HG03469 (cell line): ENCODE measurements around the gene GOLGA1.
"Not testable (repeated sequence)": the region's sequence is repeated elsewhere in the genome, so short reads cannot be mapped to it uniquely, and the experiment has no call there.

Experiments
- ATAC-seq: cut with Tn5 transposase; IDR thresholded peaks from one replicate; pipeline ENCODE4 v1.9.1; 2021; ENCODE audit warnings: mild to moderate bottlenecking, moderate library complexity, moderate number of reproducible peaks; ENCODE audit not compliant: unreplicated experiment

The GOLGA1 gene

GRCh38 chr9:124940894-124941678 is at the start of gene GOLGA1:
Gene GOLGA1 (minus strand): TSS chr9:124941083. CDS start chr9:124938711, 2,372 bp downstream.
- peak; percentile 54 for ATAC-seq

GRCh38 chr9:124983698-124984097 is 42.8 kb upstream of the GOLGA1 start:
- ATAC-seq: no peak

GRCh38 chr9:124980431-124980830 is 39.5 kb upstream of the GOLGA1 start:
- no peak for ATAC-seq

GRCh38 chr9:124975131-124975530 is 34.2 kb upstream of the GOLGA1 start:
- ATAC-seq: no peak

GRCh38 chr9:124973807-124974206 is 32.9 kb upstream of the GOLGA1 start:
- no peak for ATAC-seq

GRCh38 chr9:124972241-124972770 is 31.4 kb upstream of the GOLGA1 start:
- no peak for ATAC-seq

GRCh38 chr9:124969401-124969800 is 28.5 kb upstream of the GOLGA1 start:
- ATAC-seq: no peak

GRCh38 chr9:124968238-124968637 is 27.4 kb upstream of the GOLGA1 start:
- ATAC-seq: no peak

- ATAC-seq: not testable (repeated sequence)
Observed at GRCh38 chr9:124965775-124966568, 25.1 kb upstream of the GOLGA1 start.

GRCh38 chr9:124964604-124965003 is 23.7 kb upstream of the GOLGA1 start:
- ATAC-seq: no peak

GRCh38 chr9:124964056-124964455 is 23.2 kb upstream of the GOLGA1 start:
- ATAC-seq: no peak

- ATAC-seq: no peak
Observed at GRCh38 chr9:124960409-124960752, 19.5 kb upstream of the GOLGA1 start.

GRCh38 chr9:124959671-124960408 is 19.0 kb upstream of the GOLGA1 start:
- ATAC-seq: not testable (repeated sequence)

- no peak for ATAC-seq
Observed at GRCh38 chr9:124954255-124954654, 13.4 kb upstream of the GOLGA1 start.

GRCh38 chr9:124950050-124950718 is 9.3 kb upstream of the GOLGA1 start:
- no peak for ATAC-seq

GRCh38 chr9:124949387-124949786 is 8.5 kb upstream of the GOLGA1 start:
- ATAC-seq: no peak

- no peak for ATAC-seq
Observed at GRCh38 chr9:124947727-124948391, 7.0 kb upstream of the GOLGA1 start.

- no peak for ATAC-seq
Observed at GRCh38 chr9:124946167-124946566, 5.3 kb upstream of the GOLGA1 start.

- peak; percentile 10 for ATAC-seq
Observed at GRCh38 chr9:124941679-124942561, 1.0 kb upstream of the GOLGA1 start.
